ENCODE data around the gene MYH6. TPM values are rescaled to one million over a fixed set of nuclear protein-coding genes. Genes with fewer than 3 reads are reported as not detected.

The MYH6 gene
- total RNA-seq, 1 experiment from 2014 or later = 0.09 TPM

DNA sequence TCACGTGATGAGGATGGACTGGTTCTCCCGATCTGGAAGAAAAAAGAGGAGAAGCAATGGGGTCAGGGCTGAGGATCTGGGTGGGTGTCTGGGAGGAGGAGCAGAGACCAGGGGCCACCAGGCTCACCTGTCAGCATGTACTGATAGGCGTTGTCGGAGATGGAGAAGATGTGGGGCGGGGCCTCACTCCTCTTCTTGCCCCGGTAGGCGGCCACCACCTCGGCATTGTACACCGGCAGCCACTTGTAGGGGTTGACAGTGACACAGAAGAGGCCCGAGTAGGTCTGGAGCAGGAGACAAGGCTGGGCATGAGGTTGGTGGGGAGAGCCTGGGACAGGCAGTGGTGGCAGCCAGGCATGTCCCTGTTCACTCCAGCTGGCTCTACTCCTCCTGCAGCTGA lies 3.0 kb downstream of the MYH6 start:
- no peaks in the 10 kb centered on the region for H3K36me3 Mint-ChIP-seq
- TF ChIP-seq JUN (CRISPR knock-in tag; IDR thresholded peaks at IDR 0.05) (no peak), SOX15 (CRISPR knock-in tag; IDR thresholded peaks at IDR 0.05) (no peak), PRDM15 (CRISPR knock-in tag; IDR thresholded peaks at IDR 0.05) (no peak), GABPB1 (CRISPR knock-in tag; IDR thresholded peaks at IDR 0.05) (no peak), MYBL2 (CRISPR knock-in tag; IDR thresholded peaks at IDR 0.05) (no peak), EMX1 (CRISPR knock-in tag; IDR thresholded peaks at IDR 0.05) (no peak), NR3C1 (CRISPR knock-in tag; conservative IDR thresholded peaks at IDR 0.05; ENCODE audit: low read depth) (no peak), ZNF317 (CRISPR knock-in tag; IDR thresholded peaks at IDR 0.05; ENCODE audit: borderline replicate concordance, low read depth) (no peak)
- TF ChIP-seq, protein P1, sequence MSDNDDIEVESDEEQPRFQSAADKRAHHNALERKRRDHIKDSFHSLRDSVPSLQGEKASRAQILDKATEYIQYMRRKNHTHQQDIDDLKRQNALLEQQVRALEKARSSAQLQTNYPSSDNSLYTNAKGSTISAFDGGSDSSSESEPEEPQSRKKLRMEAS (CRISPR knock-in tag; IDR thresholded peaks at IDR 0.05) = no peak
- TF ChIP-seq, protein P2, sequence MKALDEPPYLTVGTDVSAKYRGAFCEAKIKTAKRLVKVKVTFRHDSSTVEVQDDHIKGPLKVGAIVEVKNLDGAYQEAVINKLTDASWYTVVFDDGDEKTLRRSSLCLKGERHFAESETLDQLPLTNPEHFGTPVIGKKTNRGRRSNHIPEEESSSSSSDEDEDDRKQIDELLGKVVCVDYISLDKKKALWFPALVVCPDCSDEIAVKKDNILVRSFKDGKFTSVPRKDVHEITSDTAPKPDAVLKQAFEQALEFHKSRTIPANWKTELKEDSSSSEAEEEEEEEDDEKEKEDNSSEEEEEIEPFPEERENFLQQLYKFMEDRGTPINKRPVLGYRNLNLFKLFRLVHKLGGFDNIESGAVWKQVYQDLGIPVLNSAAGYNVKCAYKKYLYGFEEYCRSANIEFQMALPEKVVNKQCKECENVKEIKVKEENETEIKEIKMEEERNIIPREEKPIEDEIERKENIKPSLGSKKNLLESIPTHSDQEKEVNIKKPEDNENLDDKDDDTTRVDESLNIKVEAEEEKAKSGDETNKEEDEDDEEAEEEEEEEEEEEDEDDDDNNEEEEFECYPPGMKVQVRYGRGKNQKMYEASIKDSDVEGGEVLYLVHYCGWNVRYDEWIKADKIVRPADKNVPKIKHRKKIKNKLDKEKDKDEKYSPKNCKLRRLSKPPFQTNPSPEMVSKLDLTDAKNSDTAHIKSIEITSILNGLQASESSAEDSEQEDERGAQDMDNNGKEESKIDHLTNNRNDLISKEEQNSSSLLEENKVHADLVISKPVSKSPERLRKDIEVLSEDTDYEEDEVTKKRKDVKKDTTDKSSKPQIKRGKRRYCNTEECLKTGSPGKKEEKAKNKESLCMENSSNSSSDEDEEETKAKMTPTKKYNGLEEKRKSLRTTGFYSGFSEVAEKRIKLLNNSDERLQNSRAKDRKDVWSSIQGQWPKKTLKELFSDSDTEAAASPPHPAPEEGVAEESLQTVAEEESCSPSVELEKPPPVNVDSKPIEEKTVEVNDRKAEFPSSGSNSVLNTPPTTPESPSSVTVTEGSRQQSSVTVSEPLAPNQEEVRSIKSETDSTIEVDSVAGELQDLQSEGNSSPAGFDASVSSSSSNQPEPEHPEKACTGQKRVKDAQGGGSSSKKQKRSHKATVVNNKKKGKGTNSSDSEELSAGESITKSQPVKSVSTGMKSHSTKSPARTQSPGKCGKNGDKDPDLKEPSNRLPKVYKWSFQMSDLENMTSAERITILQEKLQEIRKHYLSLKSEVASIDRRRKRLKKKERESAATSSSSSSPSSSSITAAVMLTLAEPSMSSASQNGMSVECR (CRISPR knock-in tag; IDR thresholded peaks at IDR 0.05; ENCODE audit: borderline replicate concordance) = no peak
- DNase-seq (ENCODE audit: low spot score) (no peak), ATAC-seq (no peak)
- H3K27me3 Mint-ChIP-seq (ENCODE audit: low read depth) = peaks cover 33% of the 10 kb centered on the region
- no peak overlapping the region for H3K27ac Mint-ChIP-seq
- peaks cover 2% of the 10 kb centered on the region; the same call in 1 of the 2 replicates for H3K4me1 Mint-ChIP-seq
- ChIA-PET POLR2A (no interaction called here), CTCF (no interaction called here)
- H3K9me3 Mint-ChIP-seq = no peaks in the 10 kb centered on the region
- H3K4me3 Mint-ChIP-seq = no peak overlapping the region

GRCh38 chr14:23404331-23404900 lies 3.7 kb downstream of the MYH6 start:
- DNase-seq (ENCODE audit: low spot score) (no peak), ATAC-seq (no peak)
- ChIA-PET POLR2A (no interaction called here), CTCF (no interaction called here)
- Mint-ChIP-seq H3K9me3 (no peaks in the 10 kb centered on the region), H3K4me3 (no peak overlapping the region), H3K27me3 (ENCODE audit: low read depth) (peaks cover 33% of the 10 kb centered on the region), H3K4me1 (peaks cover 2% of the 10 kb centered on the region; the same call in 1 of the 2 replicates), H3K27ac (no peak overlapping the region), H3K36me3 (no peaks in the 10 kb centered on the region)
- TF ChIP-seq RELA (CRISPR knock-in tag; IDR thresholded peaks at IDR 0.05; ENCODE audit: borderline replicate concordance) (no peak), TCF7 (CRISPR knock-in tag; IDR thresholded peaks at IDR 0.05; ENCODE audit: low read depth) (no peak), EMX1 (CRISPR knock-in tag; IDR thresholded peaks at IDR 0.05) (no peak), KAT7 (CRISPR knock-in tag; IDR thresholded peaks at IDR 0.05; ENCODE audit: borderline replicate concordance) (no peak), GRHL2 (CRISPR knock-in tag; IDR thresholded peaks at IDR 0.05; ENCODE audit: insufficient replicate concordance, severe bottlenecking) (no peak), ZNF396 (CRISPR knock-in tag; IDR thresholded peaks at IDR 0.05; ENCODE audit: borderline replicate concordance) (no peak), ZNF671 (CRISPR knock-in tag; IDR thresholded peaks at IDR 0.05) (no peak), IRF1 (CRISPR knock-in tag; IDR thresholded peaks at IDR 0.05) (no peak)
- TF ChIP-seq, protein P3, sequence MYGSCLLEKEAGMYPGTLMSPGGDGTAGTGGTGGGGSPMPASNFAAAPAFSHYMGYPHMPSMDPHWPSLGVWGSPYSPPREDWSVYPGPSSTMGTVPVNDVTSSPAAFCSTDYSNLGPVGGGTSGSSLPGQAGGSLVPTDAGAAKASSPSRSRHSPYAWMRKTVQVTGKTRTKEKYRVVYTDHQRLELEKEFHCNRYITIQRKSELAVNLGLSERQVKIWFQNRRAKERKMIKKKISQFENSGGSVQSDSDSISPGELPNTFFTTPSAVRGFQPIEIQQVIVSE (CRISPR knock-in tag; IDR thresholded peaks at IDR 0.05; ENCODE audit: borderline replicate concordance) = no peak
